HepG2 (cell line): ENCODE data around the gene ZNF132. TPM values are rescaled to one million over a fixed set of nuclear protein-coding genes. Genes with fewer than 3 reads are reported as not detected.

ENCODE experiments used
- CC2D1A ChIP-seq: sonication (generic); formaldehyde crosslinking; IDR thresholded peaks from 2 replicates; pipeline ENCODE4 v1.8.1; 2023; ENCODE audit warnings: mild to moderate bottlenecking, missing genetic modification reagents
- CSRNP1 ChIP-seq: sonication (generic); formaldehyde crosslinking; IDR thresholded peaks from 2 replicates; pipeline ENCODE4 v1.8.1; 2023; ENCODE audit warnings: mild to moderate bottlenecking, missing genetic modification reagents
- KLF11 ChIP-seq: IDR thresholded peaks from 2 replicates; pipeline ENCODE4 v1.6.1; 2016; ENCODE audit warnings: missing compliant biosample characterization
- MED1 ChIP-seq: sonication (generic); formaldehyde crosslinking; IDR thresholded peaks from 2 replicates; pipeline ENCODE4 v1.4.0; 2020; ENCODE audit warnings: missing genetic modification reagents
- MED13 ChIP-seq: sonication (generic); formaldehyde crosslinking; IDR thresholded peaks from 2 replicates; pipeline ENCODE4 v1.5.0; 2020; ENCODE audit warnings: missing genetic modification reagents
- MED8 ChIP-seq: sonication (generic); formaldehyde crosslinking; IDR thresholded peaks from 2 replicates; pipeline ENCODE4 v1.8.1; 2023; ENCODE audit warnings: mild to moderate bottlenecking, missing genetic modification reagents; ENCODE audit not compliant: insufficient replicate concordance
- MXD1 ChIP-seq: sonication (generic); formaldehyde crosslinking; IDR thresholded peaks from 2 replicates; pipeline ENCODE4 v1.4.0; 2020; ENCODE audit warnings: mild to moderate bottlenecking, missing genetic modification reagents
- SAP130 ChIP-seq: IDR thresholded peaks from 2 replicates; pipeline ENCODE4 v1.6.1; 2016; ENCODE audit warnings: low read depth
- SNAPC2 ChIP-seq: sonication (generic); formaldehyde crosslinking; IDR thresholded peaks from 2 replicates; pipeline ENCODE4 v1.8.1; 2022; ENCODE audit warnings: mild to moderate bottlenecking, missing genetic modification reagents
- ZBTB1 ChIP-seq: sonication (generic); formaldehyde crosslinking; IDR thresholded peaks from 2 replicates; pipeline ENCODE4 v1.4.0; 2020; ENCODE audit warnings: missing genetic modification reagents, borderline replicate concordance
- ZFP37 ChIP-seq: sonication (generic); formaldehyde crosslinking; IDR thresholded peaks from 2 replicates; pipeline ENCODE4 v1.4.0; 2020; ENCODE audit warnings: missing genetic modification reagents, borderline replicate concordance
- ZMYM2 ChIP-seq: sonication (generic); formaldehyde crosslinking; IDR thresholded peaks from 2 replicates; pipeline ENCODE4 v1.8.0; 2022; ENCODE audit warnings: mild to moderate bottlenecking, missing genetic modification reagents
- ZNF230 ChIP-seq: sonication (generic); formaldehyde crosslinking; IDR thresholded peaks from 2 replicates; pipeline ENCODE4 v1.4.0; 2020; ENCODE audit warnings: mild to moderate bottlenecking, missing genetic modification reagents
- ZNF274 ChIP-seq: sonication (generic); formaldehyde crosslinking; IDR thresholded peaks from 2 replicates; pipeline ENCODE4 v1.5.1; 2020; ENCODE audit warnings: mild to moderate bottlenecking, missing genetic modification reagents
- ZNF275 ChIP-seq: sonication (generic); formaldehyde crosslinking; IDR thresholded peaks from 2 replicates; pipeline ENCODE4 v1.8.0; 2022; ENCODE audit warnings: missing genetic modification reagents, mild to moderate bottlenecking, inconsistent platforms, borderline replicate concordance
- ZNF547 ChIP-seq: sonication (generic); formaldehyde crosslinking; IDR thresholded peaks from 2 replicates; pipeline ENCODE4 v1.5.1; 2020; ENCODE audit warnings: mild to moderate bottlenecking, missing genetic modification reagents
- ZNF556 ChIP-seq: sonication (generic); formaldehyde crosslinking; IDR thresholded peaks from 2 replicates; pipeline ENCODE4 v1.4.0; 2020; ENCODE audit warnings: mild to moderate bottlenecking, missing genetic modification reagents, borderline replicate concordance
- ZNF597 ChIP-seq: sonication (generic); formaldehyde crosslinking; IDR thresholded peaks from 2 replicates; pipeline ENCODE4 v1.5.0; 2020; ENCODE audit warnings: missing genetic modification reagents
- ZNF672 ChIP-seq: sonication (generic); formaldehyde crosslinking; IDR thresholded peaks from 2 replicates; pipeline ENCODE4 v1.8.1; 2022; ENCODE audit warnings: missing genetic modification reagents
- polyA plus RNA-seq, 8 experiments: library from polyadenylated mRNA; depleted of rRNA in 3 of 8; stranded (reverse) in 7 of 8; unstranded in 1 of 8; fragments of >200 nt; fragmentation: Illumina TruSeq in 4 of 8; extraction: Trizol in 4 of 8; gene quantifications; 2 replicates each; pipeline versions ENCODE4 v1.2.1 to v1.2.3, GENCODE V29; 2011 to 2016; ENCODE audit warnings: low read depth in 4 of 8, missing spikeins in 1 of 8, mixed read lengths in 1 of 8; ENCODE audit not compliant: insufficient read depth in 1 of 8
- total RNA-seq, 5 experiments: library from RNA; depleted of rRNA; stranded (reverse); fragments of >200 nt; fragmentation: Illumina TruSeq; extraction: Trizol; gene quantifications; 2 replicates each; pipeline ENCODE4 v1.2.3, GENCODE V29; 2016; ENCODE audit warnings: low read depth in 1 of 5
- TF ChIP-seq, protein P1 (sequence below): sonication (generic); formaldehyde crosslinking; IDR thresholded peaks from 2 replicates; pipeline ENCODE4 v1.5.0; 2020; ENCODE audit warnings: missing genetic modification reagents
- TF ChIP-seq, protein P2 (sequence below): IDR thresholded peaks from 2 replicates; pipeline ENCODE4 v1.6.1; 2016; ENCODE audit warnings: mild to moderate bottlenecking, missing biosample characterization, missing genetic modification reagents

ZNF132 gene
- total and polyA plus RNA-seq, 2 of the 13 experiments (the other 11 are each of a cell fraction or from before 2014, with no cell fraction given), result not detected

- TF ChIP-seq ZNF556 (CRISPR knock-in tag) (0 out of 2 replicates have a peak, but pooled peaks have one; percentile 29), MED8 (CRISPR knock-in tag) (no peak), ZNF274 (CRISPR knock-in tag) (peak; percentile 72; the same call in 1 of the 2 replicates), MED13 (no peak), CSRNP1 (CRISPR knock-in tag) (no peak), ZFP37 (CRISPR knock-in tag) (no peak; the same call in 1 of the 2 replicates), SAP130 (peak; percentile 94), ZMYM2 (CRISPR knock-in tag) (no peak), ZNF275 (CRISPR knock-in tag) (no peak), ZNF672 (CRISPR knock-in tag) (no peak), MXD1 (CRISPR knock-in tag) (peak; percentile 33), ZNF547 (CRISPR knock-in tag) (peak; percentile 44; the same call in 1 of the 2 replicates), SNAPC2 (CRISPR knock-in tag) (no peak), CC2D1A (CRISPR knock-in tag) (no peak), MED1 (peak; percentile 72), ZNF230 (no peak; the same call in none of the 2 replicates), KLF11 (CRISPR knock-in tag) (peak; percentile 77; the same call in 1 of the 2 replicates), ZNF597 (0 out of 2 replicates have a peak, but pooled peaks have one; percentile 49), ZBTB1 (CRISPR knock-in tag) (no peak)
- TF ChIP-seq, protein P1, sequence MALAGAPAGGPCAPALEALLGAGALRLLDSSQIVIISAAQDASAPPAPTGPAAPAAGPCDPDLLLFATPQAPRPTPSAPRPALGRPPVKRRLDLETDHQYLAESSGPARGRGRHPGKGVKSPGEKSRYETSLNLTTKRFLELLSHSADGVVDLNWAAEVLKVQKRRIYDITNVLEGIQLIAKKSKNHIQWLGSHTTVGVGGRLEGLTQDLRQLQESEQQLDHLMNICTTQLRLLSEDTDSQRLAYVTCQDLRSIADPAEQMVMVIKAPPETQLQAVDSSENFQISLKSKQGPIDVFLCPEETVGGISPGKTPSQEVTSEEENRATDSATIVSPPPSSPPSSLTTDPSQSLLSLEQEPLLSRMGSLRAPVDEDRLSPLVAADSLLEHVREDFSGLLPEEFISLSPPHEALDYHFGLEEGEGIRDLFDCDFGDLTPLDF (CRISPR knock-in tag), result peak; percentile 82
- TF ChIP-seq, protein P2, sequence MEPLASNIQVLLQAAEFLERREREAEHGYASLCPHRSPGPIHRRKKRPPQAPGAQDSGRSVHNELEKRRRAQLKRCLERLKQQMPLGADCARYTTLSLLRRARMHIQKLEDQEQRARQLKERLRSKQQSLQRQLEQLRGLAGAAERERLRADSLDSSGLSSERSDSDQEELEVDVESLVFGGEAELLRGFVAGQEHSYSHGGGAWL (CRISPR knock-in tag), result peak; percentile 63
Measured at GRCh38 chr19:58475714-58476497, 36.0 kb upstream of the ZNF132 start, which contains the start of gene ZNF446 (continued).
